Activated T-cell treated with anti-CD3 and anti-CD28 coated beads, Interleukin-2, amount 50 U/mL, for 24 hours (primary cell): ENCODE data around the gene PMAIP1.
A peak's percentile ranks its signal among the peaks of the same experiment; 100 is the strongest.

Source experiments
- DNase-seq: peaks from one replicate; pipeline ENCODE4 v3.0.0-alpha.2; 2020
- H3K27ac Mint-ChIP-seq: 2 replicates; pipeline ENCODE4 v1.8.0; 2020; ENCODE audit warnings: mild to moderate bottlenecking, mixed read lengths
- H3K27me3 Mint-ChIP-seq: 2 replicates; pipeline ENCODE4 v1.8.0; 2020; ENCODE audit warnings: mixed read lengths
- H3K36me3 Mint-ChIP-seq: 2 replicates; pipeline ENCODE4 v1.8.0; 2020; ENCODE audit warnings: low read depth, mixed read lengths
- H3K4me1 Mint-ChIP-seq: 2 replicates; pipeline ENCODE4 v1.8.0; 2020; ENCODE audit warnings: low read depth, mixed read lengths
- H3K4me3 Mint-ChIP-seq: 2 replicates; pipeline ENCODE4 v1.8.0; 2020; ENCODE audit warnings: mild to moderate bottlenecking, moderate library complexity, mixed read lengths
- H3K9me3 Mint-ChIP-seq: 2 replicates; pipeline ENCODE4 v1.8.0; 2020; ENCODE audit warnings: mixed read lengths

Gene PMAIP1

DNA sequence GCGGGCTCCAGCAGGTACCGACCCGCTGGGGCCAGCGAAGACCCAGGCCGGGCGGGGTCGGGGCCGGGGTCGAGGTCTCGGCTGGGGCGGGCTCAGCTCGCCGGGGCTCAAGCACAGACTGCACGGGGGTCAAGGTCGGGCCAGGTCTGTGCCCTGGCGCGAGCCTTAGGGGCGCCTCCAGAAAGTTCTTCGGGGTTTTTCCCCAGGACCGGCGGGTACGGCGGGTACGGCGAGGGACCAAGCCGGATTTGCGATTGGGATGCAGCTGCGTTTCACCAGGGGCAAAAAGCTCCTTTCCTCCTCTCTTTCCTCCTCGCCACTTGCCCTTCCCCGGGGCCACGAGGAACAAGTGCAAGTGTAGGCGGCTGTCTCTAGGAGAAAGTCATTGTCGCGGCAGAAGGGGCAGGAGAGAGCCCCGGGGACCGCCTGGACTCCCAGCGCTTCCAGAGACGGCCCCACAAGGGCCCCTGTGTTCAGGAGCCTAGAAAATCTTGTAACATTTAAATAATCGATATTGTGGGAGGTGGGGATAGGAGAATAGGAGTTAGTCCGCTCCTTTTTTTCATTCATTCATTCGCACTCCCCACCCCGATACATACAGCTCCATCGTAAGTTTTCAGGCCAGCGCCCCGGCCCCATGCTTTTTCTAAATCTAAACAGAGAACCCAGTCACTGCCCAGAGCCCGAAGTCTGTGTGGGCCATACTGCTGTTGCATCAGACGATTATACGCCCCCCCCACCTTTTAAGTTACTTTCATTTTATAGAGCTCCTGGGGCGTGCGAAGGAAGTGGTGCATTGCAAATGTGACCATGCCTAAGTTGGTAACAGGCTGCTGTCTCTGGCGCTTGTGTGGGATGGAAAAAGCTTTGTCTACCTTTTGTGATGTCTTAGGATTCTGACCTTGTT, 679 bp downstream of the PMAIP1 start:
- Mint-ChIP-seq H3K4me1 (peaks cover 44% of the 10 kb centered on the region), H3K9me3 (no peaks in the 10 kb centered on the region), H3K27me3 (no peaks in the 10 kb centered on the region), H3K27ac (peak overlapping the region; percentile 97), H3K36me3 (peaks cover 57% of the 10 kb centered on the region), H3K4me3 (peak overlapping the region; percentile 92)
- peak; percentile 71 for DNase-seq

DNA sequence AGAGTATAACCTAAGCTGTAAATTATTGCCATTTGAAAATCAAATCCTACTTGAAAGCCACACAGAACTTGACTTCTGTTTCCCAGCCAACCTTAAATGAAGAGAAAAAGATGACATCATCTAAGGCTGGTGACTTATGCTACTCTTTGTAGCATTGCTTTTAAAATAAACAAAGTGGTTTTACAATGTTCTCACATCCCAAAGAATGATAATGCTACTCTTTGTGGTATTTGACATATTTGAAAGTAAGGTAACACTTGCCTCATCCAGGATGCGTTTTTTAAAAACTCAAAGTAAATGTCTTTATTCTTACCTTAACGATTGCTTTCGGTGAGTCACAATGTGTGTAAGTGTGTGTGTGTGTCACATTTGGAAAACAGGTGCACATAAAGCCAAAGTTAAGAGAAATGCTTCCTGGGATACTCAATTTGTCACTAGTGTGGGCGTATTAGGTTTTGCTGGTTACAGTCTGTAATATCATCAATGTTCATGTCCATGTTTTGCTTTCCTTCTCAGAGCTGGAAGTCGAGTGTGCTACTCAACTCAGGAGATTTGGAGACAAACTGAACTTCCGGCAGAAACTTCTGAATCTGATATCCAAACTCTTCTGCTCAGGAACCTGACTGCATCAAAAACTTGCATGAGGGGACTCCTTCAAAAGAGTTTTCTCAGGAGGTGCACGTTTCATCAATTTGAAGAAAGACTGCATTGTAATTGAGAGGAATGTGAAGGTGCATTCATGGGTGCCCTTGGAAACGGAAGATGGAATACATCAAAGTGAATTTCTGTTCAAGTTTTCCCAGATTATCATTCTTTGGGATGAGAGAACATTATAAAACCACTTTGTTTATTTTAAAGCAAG, 2.6 kb downstream of the PMAIP1 start:
- peaks cover 60% of the 10 kb centered on the region for H3K36me3 Mint-ChIP-seq
- peak overlapping the region; percentile 92 for H3K4me3 Mint-ChIP-seq
- H3K9me3 Mint-ChIP-seq, result no peaks in the 10 kb centered on the region
- no peak for DNase-seq
- peak overlapping the region; percentile 97 for H3K27ac Mint-ChIP-seq
- no peaks in the 10 kb centered on the region for H3K27me3 Mint-ChIP-seq
- peaks cover 63% of the 10 kb centered on the region for H3K4me1 Mint-ChIP-seq

DNA sequence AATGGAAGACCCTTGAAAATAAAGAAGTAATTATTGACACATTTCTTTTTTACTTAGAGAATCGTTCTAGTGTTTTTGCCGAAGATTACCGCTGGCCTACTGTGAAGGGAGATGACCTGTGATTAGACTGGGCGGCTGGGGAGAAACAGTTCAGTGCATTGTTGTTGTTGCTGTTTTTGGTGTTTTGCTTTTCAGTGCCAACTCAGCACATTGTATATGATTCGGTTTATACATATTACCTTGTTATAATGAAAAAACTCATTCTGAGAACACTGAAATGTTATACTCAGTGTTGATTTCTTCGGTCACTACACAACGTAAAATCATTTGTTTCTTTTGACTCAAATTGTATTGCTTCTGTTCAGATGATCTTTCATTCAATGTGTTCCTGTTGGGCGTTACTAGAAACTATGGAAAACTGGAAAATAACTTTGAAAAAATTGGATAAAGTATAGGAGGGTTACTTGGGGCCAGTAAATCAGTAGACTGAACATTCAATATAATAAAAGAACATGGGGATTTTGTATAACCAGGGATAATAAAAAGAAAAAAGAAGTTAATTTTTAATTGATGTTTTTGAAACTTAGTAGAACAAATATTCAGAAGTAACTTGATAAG, 3.3 kb downstream of the PMAIP1 start:
- H3K4me1 Mint-ChIP-seq, result peaks cover 65% of the 10 kb centered on the region
- H3K27ac Mint-ChIP-seq, result peak overlapping the region; percentile 97
- peaks cover 60% of the 10 kb centered on the region for H3K36me3 Mint-ChIP-seq
- H3K27me3 Mint-ChIP-seq, result no peaks in the 10 kb centered on the region
- no peaks in the 10 kb centered on the region for H3K9me3 Mint-ChIP-seq
- no peak for DNase-seq
- H3K4me3 Mint-ChIP-seq, result peak overlapping the region; percentile 92

DNA sequence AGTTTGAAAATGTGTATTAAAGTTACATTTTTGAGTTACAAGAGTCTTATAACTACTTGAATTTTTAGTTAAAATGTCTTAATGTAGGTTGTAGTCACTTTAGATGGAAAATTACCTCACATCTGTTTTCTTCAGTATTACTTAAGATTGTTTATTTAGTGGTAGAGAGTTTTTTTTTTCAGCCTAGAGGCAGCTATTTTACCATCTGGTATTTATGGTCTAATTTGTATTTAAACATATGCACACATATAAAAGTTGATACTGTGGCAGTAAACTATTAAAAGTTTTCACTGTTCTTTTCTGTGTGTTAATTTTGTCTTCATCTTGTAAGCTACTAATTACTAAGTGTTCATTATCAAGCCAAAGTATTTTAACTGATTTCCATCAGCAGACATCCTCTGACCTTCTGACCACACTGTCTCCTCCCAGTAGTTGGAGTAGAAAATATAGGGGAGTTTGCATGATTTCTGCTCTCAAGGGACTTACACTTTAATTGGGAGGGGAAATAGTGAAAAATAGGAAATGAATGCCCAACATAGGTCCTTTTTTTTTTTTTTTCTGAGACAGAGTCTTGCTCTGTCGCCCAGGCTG, 4.3 kb downstream of the PMAIP1 start:
- H3K9me3 Mint-ChIP-seq, result no peaks in the 10 kb centered on the region
- H3K27ac Mint-ChIP-seq, result peak overlapping the region; percentile 84
- peak overlapping the region; percentile 58 for H3K4me3 Mint-ChIP-seq
- H3K4me1 Mint-ChIP-seq, result peaks cover 70% of the 10 kb centered on the region
- no peak for DNase-seq
- peaks cover 57% of the 10 kb centered on the region for H3K36me3 Mint-ChIP-seq
- H3K27me3 Mint-ChIP-seq, result no peaks in the 10 kb centered on the region

DNA sequence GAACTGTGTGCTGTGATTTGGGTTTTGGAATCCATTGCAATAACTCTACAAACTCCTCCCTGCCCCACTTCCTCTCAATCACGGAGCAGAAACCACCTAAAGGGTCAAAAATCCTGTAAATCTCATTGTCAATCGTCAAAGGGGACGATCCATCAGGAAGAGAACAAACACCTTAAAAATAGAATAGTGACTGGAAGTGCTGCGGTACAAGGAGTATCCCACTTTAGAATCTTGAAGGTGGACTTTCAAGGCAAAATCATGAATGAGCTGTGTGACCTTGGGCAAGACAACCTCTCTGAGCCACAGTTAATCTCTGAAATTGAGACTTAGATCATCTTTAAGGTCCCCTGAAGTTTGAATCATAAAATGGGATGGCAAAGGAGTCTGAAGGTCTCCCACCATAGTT, 5.9 kb downstream of the PMAIP1 start:
- Mint-ChIP-seq H3K36me3 (peaks cover 46% of the 10 kb centered on the region), H3K27me3 (no peaks in the 10 kb centered on the region), H3K9me3 (no peaks in the 10 kb centered on the region), H3K27ac (peak overlapping the region; percentile 64), H3K4me3 (no peak overlapping the region), H3K4me1 (peaks cover 70% of the 10 kb centered on the region)
- no peak for DNase-seq

DNA sequence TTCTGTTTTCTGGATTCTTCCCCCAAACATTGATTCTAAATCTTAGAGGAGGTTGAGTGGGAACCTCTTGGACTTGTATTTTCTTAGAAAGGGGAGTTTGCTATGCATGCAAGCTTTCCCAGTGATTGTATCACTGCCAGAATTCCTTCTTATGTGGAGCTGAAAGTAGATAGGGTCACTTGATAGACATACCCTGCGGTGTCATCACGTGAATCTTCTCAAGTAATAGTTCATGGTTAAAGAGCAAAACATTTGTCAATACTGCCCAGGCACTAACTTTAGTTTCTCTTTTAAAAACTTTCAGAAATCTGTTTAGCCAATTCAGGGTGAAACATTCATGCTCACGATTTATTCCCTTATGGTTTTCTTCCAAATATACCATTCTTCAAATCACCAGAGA, 6.4 kb downstream of the PMAIP1 start:
- H3K27me3 Mint-ChIP-seq, result no peaks in the 10 kb centered on the region
- peak overlapping the region; percentile 85 for H3K27ac Mint-ChIP-seq
- no peak for DNase-seq
- H3K4me3 Mint-ChIP-seq, result no peak overlapping the region
- peaks cover 74% of the 10 kb centered on the region for H3K4me1 Mint-ChIP-seq
- H3K36me3 Mint-ChIP-seq, result peaks cover 41% of the 10 kb centered on the region
- no peaks in the 10 kb centered on the region for H3K9me3 Mint-ChIP-seq

DNA sequence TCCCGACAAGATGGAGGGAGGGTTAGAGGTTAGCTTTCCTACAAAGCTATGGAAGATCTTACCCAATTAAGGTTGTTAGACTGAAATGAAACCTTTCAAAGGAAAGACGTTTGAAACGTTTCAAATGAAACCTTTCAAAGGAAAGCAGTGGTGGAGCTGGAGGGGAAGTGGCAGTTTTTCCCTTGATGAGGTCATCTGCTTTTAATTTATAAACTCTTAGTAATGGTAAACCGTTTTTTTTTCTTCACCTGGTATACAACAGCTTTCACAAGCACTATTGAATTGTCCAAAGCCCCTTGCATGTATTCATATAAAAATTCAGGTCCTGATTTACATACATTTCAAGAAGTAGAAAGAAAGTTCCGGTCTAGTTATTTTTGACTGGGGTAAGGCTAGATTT, 7.4 kb downstream of the PMAIP1 start:
- no peaks in the 10 kb centered on the region for H3K27me3 Mint-ChIP-seq
- H3K36me3 Mint-ChIP-seq, result peaks cover 31% of the 10 kb centered on the region
- H3K27ac Mint-ChIP-seq, result peak overlapping the region; percentile 85
- H3K4me3 Mint-ChIP-seq, result peak overlapping the region; percentile 3
- DNase-seq, result no peak
- peaks cover 70% of the 10 kb centered on the region for H3K4me1 Mint-ChIP-seq
- H3K9me3 Mint-ChIP-seq, result no peaks in the 10 kb centered on the region

DNA sequence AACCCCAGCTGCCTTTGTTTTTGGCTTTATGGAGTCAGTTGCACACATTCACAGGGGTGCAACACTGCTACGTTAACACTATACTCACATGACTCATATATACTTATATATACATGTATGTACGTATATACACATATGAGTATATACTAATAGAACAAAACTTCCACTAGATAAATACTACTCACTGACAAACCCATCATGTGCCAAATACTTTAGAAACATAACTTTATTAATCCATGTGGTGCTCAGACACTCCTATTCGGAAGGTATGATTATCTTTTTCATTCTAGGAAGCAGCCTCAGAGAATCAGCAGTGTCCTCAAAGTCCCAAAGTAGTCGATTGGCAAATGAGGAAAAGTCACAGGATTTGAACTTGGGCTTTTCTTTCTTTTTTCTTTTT, 7.9 kb downstream of the PMAIP1 start:
- Mint-ChIP-seq H3K4me1 (peaks cover 65% of the 10 kb centered on the region), H3K27ac (peak overlapping the region; percentile 85), H3K27me3 (no peaks in the 10 kb centered on the region), H3K36me3 (peaks cover 26% of the 10 kb centered on the region), H3K9me3 (no peaks in the 10 kb centered on the region), H3K4me3 (peak overlapping the region; percentile 3)
- DNase-seq, result no peak

DNA sequence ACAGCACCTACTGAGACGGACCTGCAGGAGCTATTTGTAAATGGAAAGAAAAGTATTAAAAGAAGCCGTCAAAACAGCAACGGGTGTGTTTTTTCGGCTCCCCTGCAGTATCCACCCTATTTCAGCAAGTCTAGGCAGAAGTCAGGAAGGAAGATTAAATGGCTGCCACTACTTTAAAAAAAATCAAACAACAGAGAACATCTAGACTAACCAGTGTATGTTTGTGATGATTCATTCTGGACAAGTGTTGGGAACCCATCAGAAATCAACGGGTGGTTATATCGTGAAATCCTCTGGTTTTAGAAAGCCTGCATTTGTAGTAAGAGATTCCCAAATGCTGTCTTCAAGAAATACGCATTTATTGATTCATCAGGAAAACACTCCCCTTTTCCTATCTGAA, 9.0 kb downstream of the PMAIP1 start:
- Mint-ChIP-seq H3K27ac (peak overlapping the region; percentile 65), H3K36me3 (peaks cover 18% of the 10 kb centered on the region), H3K9me3 (no peaks in the 10 kb centered on the region), H3K4me1 (peaks cover 58% of the 10 kb centered on the region), H3K4me3 (no peak overlapping the region), H3K27me3 (no peaks in the 10 kb centered on the region)
- DNase-seq, result no peak

DNA sequence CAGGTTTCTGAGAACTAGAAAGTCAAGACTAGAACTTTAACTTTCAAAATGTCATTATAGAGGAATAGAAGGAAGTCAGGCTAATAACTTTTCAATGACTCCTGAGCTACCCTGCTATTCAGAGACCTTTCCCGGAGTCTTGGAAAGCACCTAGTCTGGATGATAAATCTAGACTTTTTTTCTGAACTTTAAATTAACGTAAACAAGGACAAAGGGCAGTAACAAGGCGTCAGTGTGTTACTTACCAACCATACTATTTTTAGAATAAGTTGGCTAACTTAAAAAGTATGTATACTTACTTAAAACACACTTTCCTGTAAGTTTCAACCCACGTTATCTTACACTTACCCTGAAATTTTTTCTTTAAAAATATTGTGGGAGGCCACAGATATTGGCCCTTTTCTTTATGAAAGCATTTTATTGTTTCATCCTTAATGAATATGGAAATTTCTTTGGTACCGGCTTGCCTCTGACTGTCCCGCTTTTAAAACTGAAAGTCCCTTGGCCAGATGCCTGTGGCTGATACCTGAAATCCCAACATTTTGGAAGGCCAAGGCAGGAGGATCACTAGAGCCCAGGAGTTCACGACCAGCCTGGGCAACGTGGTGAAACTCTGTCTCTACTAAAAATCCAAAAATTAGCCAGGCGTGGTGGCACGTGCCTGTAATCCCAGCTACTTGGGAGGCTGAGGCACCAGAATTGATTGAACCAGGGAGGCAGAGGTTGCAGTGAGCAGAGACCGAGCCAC, 9.7 kb downstream of the PMAIP1 start:
- H3K9me3 Mint-ChIP-seq, result no peaks in the 10 kb centered on the region

DNA sequence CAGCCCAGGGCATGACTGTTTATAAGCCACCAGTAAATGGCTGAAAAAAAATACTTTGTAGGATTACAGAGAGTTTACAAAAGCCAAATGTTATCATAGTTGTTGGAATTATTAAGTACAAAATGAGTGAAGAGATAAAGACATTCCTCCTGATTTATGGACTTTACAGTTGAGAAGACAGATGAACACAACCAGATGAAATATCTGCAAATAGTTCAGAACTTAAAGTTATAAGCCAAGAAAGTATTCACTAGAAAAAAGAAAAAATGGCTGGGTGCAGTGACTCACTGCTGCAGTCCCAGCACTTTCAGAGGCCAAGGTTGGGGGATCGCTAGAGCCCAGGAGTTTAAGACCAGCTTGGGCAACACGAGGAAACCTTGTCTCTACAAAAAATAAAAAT, 11.2 kb downstream of the PMAIP1 start:
- H3K27me3 Mint-ChIP-seq, result no peaks in the 10 kb centered on the region
- no peaks in the 10 kb centered on the region for H3K36me3 Mint-ChIP-seq
- no peak overlapping the region for H3K27ac Mint-ChIP-seq
- H3K4me1 Mint-ChIP-seq, result peaks cover 38% of the 10 kb centered on the region
- H3K4me3 Mint-ChIP-seq, result no peak overlapping the region
- DNase-seq, result no peak
- H3K9me3 Mint-ChIP-seq, result no peaks in the 10 kb centered on the region

More for the DNA sequence above, 9.7 kb downstream of the PMAIP1 start:
- H3K4me3 Mint-ChIP-seq, result no peak overlapping the region
- peaks cover 11% of the 10 kb centered on the region for H3K36me3 Mint-ChIP-seq
- peaks cover 52% of the 10 kb centered on the region for H3K4me1 Mint-ChIP-seq
- no peaks in the 10 kb centered on the region for H3K27me3 Mint-ChIP-seq
- no peak for DNase-seq
- H3K27ac Mint-ChIP-seq, result no peak overlapping the region

DNA sequence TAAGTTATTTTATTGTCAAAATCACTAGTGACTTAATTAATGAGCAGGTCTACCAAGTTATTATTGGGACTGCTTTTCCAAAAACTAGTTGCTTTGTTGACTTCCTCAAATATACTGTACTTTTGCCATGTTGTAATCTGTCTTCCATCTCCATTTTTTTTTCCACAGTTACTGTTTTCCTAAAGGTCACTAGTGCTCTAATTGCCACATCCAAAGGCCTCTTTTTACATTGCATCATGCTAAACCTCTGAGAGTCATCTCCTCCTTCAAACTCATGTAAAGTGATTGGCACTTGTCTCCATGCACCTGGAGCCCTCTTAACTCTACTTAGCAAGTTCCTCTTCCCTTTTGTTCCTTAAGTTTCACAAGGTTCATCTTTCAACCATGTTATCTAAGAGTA, 11.8 kb downstream of the PMAIP1 start:
- no peak for DNase-seq
- Mint-ChIP-seq H3K27ac (no peak overlapping the region), H3K4me3 (no peak overlapping the region), H3K27me3 (no peaks in the 10 kb centered on the region), H3K4me1 (peaks cover 32% of the 10 kb centered on the region), H3K36me3 (no peaks in the 10 kb centered on the region), H3K9me3 (no peaks in the 10 kb centered on the region)

DNA sequence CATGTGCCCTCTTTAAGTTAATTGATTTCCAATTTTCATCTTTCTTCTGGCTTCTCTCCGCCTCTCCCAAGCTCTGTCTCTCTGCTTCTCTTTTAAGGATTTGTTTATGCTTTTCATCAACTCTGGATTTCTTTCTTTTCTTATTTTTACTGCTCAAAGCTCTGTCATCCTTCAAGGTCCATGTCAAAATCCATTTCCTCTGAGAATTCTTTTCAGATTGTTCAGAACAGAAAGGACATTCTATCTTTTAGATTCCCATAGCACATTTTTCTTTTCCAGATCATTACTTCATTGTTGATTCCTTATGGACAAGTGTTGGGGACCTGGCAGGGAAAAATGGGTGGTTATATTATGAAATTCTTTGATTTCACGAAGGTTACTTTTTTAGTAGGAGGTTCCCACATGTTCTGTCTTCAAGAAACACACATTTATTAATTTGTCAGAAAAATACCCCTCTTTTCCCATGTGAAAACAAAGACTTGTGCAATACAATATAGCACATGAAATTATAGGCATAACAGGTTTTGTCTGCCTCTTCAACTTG, 12.3 kb downstream of the PMAIP1 start:
- Mint-ChIP-seq H3K4me1 (peaks cover 27% of the 10 kb centered on the region), H3K27me3 (no peaks in the 10 kb centered on the region)

More for the DNA sequence above, 12.3 kb downstream of the PMAIP1 start:
- H3K36me3 Mint-ChIP-seq, result no peaks in the 10 kb centered on the region
- H3K9me3 Mint-ChIP-seq, result no peaks in the 10 kb centered on the region
- no peak for DNase-seq
- no peak overlapping the region for H3K4me3 Mint-ChIP-seq
- H3K27ac Mint-ChIP-seq, result no peak overlapping the region
